Measurements from ENCODE around the gene MAGI1. TPM values are rescaled to one million over a fixed set of nuclear protein-coding genes. Genes with fewer than 3 reads are reported as not detected.

MAGI1 gene
- total RNA-seq, 5 donors from 2014 or later (not counting 1 experiment from before 2014, with no cell fraction given) = 0.23 to 0.63 (median 0.29) TPM

- Histone ChIP-seq H3K4me3 (ENCODE audit: control insufficient read depth in 1 of 2, extremely low read depth in 1 of 2, low read length in 1 of 2) (no peak overlapping the region), H3K27me3 (replicated peaks in 1 of 2; ENCODE audit: control insufficient read depth in 2 of 2, extremely low read depth in 1 of 2, insufficient read depth in 2 of 2, low read length in 1 of 2) (peaks cover 3 to 15% of the 10 kb centered on the region in 2 experiments), H3K36me3 (ENCODE audit: control insufficient read depth in 2 of 2, extremely low read depth in 1 of 2, insufficient read depth in 1 of 2, low read length in 1 of 2) (no peaks in the 10 kb centered on the region), H3K27ac (ENCODE audit: low read length) (no peak overlapping the region), H3K9me3 (no peaks in the 10 kb centered on the region), H3K4me1 (ENCODE audit: control insufficient read depth in 1 of 2, extremely low read depth in 1 of 2, insufficient read depth in 2 of 2, low read length in 2 of 2) (no peaks in the 10 kb centered on the region)
- H3K27me3 Mint-ChIP-seq = peaks cover 4 to 17% of the 10 kb centered on the region in 2 donors
- no CpG with 5 or more reads among the region's 1 CpG for WGBS (ENCODE audit: insufficient coverage)
- ATAC-seq (replicated peaks in 1 of 4) (no peak), DNase-seq (no peak)
- H3K36me3 Mint-ChIP-seq = no peaks in the 10 kb centered on the region
- ChIA-PET POLR2A (no interaction called here), CTCF (no interaction called here)
- no peaks in the 10 kb centered on the region for H3K4me1 Mint-ChIP-seq
- H3K27ac Mint-ChIP-seq = no peak overlapping the region
- no peak overlapping the region for H3K4me3 Mint-ChIP-seq
- H3K9me3 Mint-ChIP-seq = peaks cover 2 to 10% (median 7%) of the 10 kb centered on the region in 3 donors
These were observed 486.3 kb downstream of the MAGI1 start for GRCh38 chr3:65552434-65552833.

- Mint-ChIP-seq H3K27me3 (peaks cover 6 to 17% of the 10 kb centered on the region in 2 donors), H3K4me1 (no peaks in the 10 kb centered on the region), H3K4me3 (no peak overlapping the region), H3K36me3 (no peaks in the 10 kb centered on the region), H3K9me3 (peaks cover 2 to 8% (median 5%) of the 10 kb centered on the region in 3 donors), H3K27ac (no peak overlapping the region)
- ATAC-seq (replicated peaks in 1 of 4) (no peak), DNase-seq (no peak)
- WGBS (ENCODE audit: insufficient coverage) = no CpG with 5 or more reads among the region's 1 CpG
- Histone ChIP-seq H3K36me3 (ENCODE audit: control insufficient read depth in 2 of 2, extremely low read depth in 1 of 2, insufficient read depth in 1 of 2, low read length in 1 of 2) (no peaks in the 10 kb centered on the region), H3K4me3 (ENCODE audit: control insufficient read depth in 1 of 2, extremely low read depth in 1 of 2, low read length in 1 of 2) (no peak overlapping the region), H3K27ac (ENCODE audit: low read length) (no peak overlapping the region), H3K9me3 (no peaks in the 10 kb centered on the region), H3K4me1 (ENCODE audit: control insufficient read depth in 1 of 2, extremely low read depth in 1 of 2, insufficient read depth in 2 of 2, low read length in 2 of 2) (no peaks in the 10 kb centered on the region), H3K27me3 (replicated peaks in 1 of 2; ENCODE audit: control insufficient read depth in 2 of 2, extremely low read depth in 1 of 2, insufficient read depth in 2 of 2, low read length in 1 of 2) (peaks cover 3 to 15% of the 10 kb centered on the region in 2 experiments)
- CTCF ChIA-PET = no interaction called here
- POLR2A ChIA-PET = no interaction called here
These were observed 486.8 kb downstream of the MAGI1 start for GRCh38 chr3:65551945-65552344.

GRCh38 chr3:65550137-65550536, 488.6 kb downstream of the MAGI1 start:
- Mint-ChIP-seq H3K9me3 (peaks cover 4 to 8% (median 4%) of the 10 kb centered on the region in 3 donors), H3K4me3 (no peak overlapping the region), H3K4me1 (no peaks in the 10 kb centered on the region), H3K36me3 (no peaks in the 10 kb centered on the region), H3K27me3 (peaks cover 6 to 17% of the 10 kb centered on the region in 2 donors), H3K27ac (no peak overlapping the region)
- no peak overlapping the region for H3K4me3 ChIP-seq (ENCODE audit: control insufficient read depth in 1 of 2, extremely low read depth in 1 of 2, low read length in 1 of 2)
- no peaks in the 10 kb centered on the region for H3K4me1 ChIP-seq (ENCODE audit: control insufficient read depth in 1 of 2, extremely low read depth in 1 of 2, insufficient read depth in 2 of 2, low read length in 2 of 2)
- H3K9me3 ChIP-seq = no peaks in the 10 kb centered on the region
- WGBS (ENCODE audit: insufficient coverage) = no CpG with 5 or more reads among the region's 2 CpGs
- ChIA-PET POLR2A (no interaction called here), CTCF (no interaction called here)
- no peak overlapping the region for H3K27ac ChIP-seq (ENCODE audit: low read length)
- peaks cover 3 to 15% of the 10 kb centered on the region in 2 experiments for H3K27me3 ChIP-seq (replicated peaks in 1 of 2; ENCODE audit: control insufficient read depth in 2 of 2, extremely low read depth in 1 of 2, insufficient read depth in 2 of 2, low read length in 1 of 2)
- H3K36me3 ChIP-seq (ENCODE audit: control insufficient read depth in 2 of 2, extremely low read depth in 1 of 2, insufficient read depth in 1 of 2, low read length in 1 of 2) = no peaks in the 10 kb centered on the region
- no peak for ATAC-seq (replicated peaks in 1 of 4)
- DNase-seq = no peak

GRCh38 chr3:65549626-65549959, 489.1 kb downstream of the MAGI1 start:
- H3K4me1 Mint-ChIP-seq = no peaks in the 10 kb centered on the region
- H3K4me3 Mint-ChIP-seq = no peak overlapping the region
- Histone ChIP-seq H3K36me3 (ENCODE audit: control insufficient read depth in 2 of 2, extremely low read depth in 1 of 2, insufficient read depth in 1 of 2, low read length in 1 of 2) (no peaks in the 10 kb centered on the region), H3K9me3 (no peaks in the 10 kb centered on the region), H3K4me3 (ENCODE audit: control insufficient read depth in 1 of 2, extremely low read depth in 1 of 2, low read length in 1 of 2) (no peak overlapping the region), H3K27me3 (replicated peaks in 1 of 2; ENCODE audit: control insufficient read depth in 2 of 2, extremely low read depth in 1 of 2, insufficient read depth in 2 of 2, low read length in 1 of 2) (peaks cover 3 to 15% of the 10 kb centered on the region in 2 experiments), H3K4me1 (ENCODE audit: control insufficient read depth in 1 of 2, extremely low read depth in 1 of 2, insufficient read depth in 2 of 2, low read length in 2 of 2) (no peaks in the 10 kb centered on the region), H3K27ac (ENCODE audit: low read length) (no peak overlapping the region)
- CTCF ChIA-PET = no interaction called here
- peaks cover 6 to 17% of the 10 kb centered on the region in 2 donors for H3K27me3 Mint-ChIP-seq
- peaks cover 4 to 8% (median 4%) of the 10 kb centered on the region in 3 donors for H3K9me3 Mint-ChIP-seq
- 11% methylated on average over 5 of the region's 9 CpGs for WGBS (ENCODE audit: insufficient coverage)
- no peak for DNase-seq
- POLR2A ChIA-PET = no interaction called here
- H3K27ac Mint-ChIP-seq = no peak overlapping the region
- no peak for ATAC-seq (replicated peaks in 1 of 4)
- H3K36me3 Mint-ChIP-seq = no peaks in the 10 kb centered on the region

GRCh38 chr3:65548848-65549625, 489.7 kb downstream of the MAGI1 start:
- Mint-ChIP-seq H3K4me1 (no peaks in the 10 kb centered on the region), H3K9me3 (peaks cover 4 to 6% (median 4%) of the 10 kb centered on the region in 3 donors), H3K4me3 (no peak overlapping the region), H3K36me3 (no peaks in the 10 kb centered on the region), H3K27me3 (peaks cover 6 to 17% of the 10 kb centered on the region in 2 donors), H3K27ac (no peak overlapping the region)
- POLR2A ChIA-PET = no interaction called here
- CTCF ChIA-PET = no interaction called here
- Histone ChIP-seq H3K4me1 (ENCODE audit: control insufficient read depth in 1 of 2, extremely low read depth in 1 of 2, insufficient read depth in 2 of 2, low read length in 2 of 2) (no peaks in the 10 kb centered on the region), H3K9me3 (no peaks in the 10 kb centered on the region), H3K36me3 (ENCODE audit: control insufficient read depth in 2 of 2, extremely low read depth in 1 of 2, insufficient read depth in 1 of 2, low read length in 1 of 2) (no peaks in the 10 kb centered on the region), H3K4me3 (ENCODE audit: control insufficient read depth in 1 of 2, extremely low read depth in 1 of 2, low read length in 1 of 2) (no peak overlapping the region), H3K27ac (ENCODE audit: low read length) (no peak overlapping the region), H3K27me3 (replicated peaks in 1 of 2; ENCODE audit: control insufficient read depth in 2 of 2, extremely low read depth in 1 of 2, insufficient read depth in 2 of 2, low read length in 1 of 2) (peaks cover 3 to 15% of the 10 kb centered on the region in 2 experiments)
- no peak for DNase-seq
- 13% methylated on average over 70 of the region's 71 CpGs for WGBS (ENCODE audit: insufficient coverage)
- no peak for ATAC-seq (replicated peaks in 1 of 4)

GRCh38 chr3:65545429-65545828, 493.3 kb downstream of the MAGI1 start:
- no peaks in the 10 kb centered on the region for H3K9me3 ChIP-seq
- peaks cover 3 to 15% of the 10 kb centered on the region in 2 experiments for H3K27me3 ChIP-seq (replicated peaks in 1 of 2; ENCODE audit: control insufficient read depth in 2 of 2, extremely low read depth in 1 of 2, insufficient read depth in 2 of 2, low read length in 1 of 2)
- WGBS (ENCODE audit: insufficient coverage) = no CpG with 5 or more reads among the region's 1 CpG
- CTCF ChIA-PET = no interaction called here
- POLR2A ChIA-PET = no interaction called here
- H3K4me3 Mint-ChIP-seq = no peak overlapping the region
- peaks cover 6 to 15% of the 10 kb centered on the region in 2 donors for H3K27me3 Mint-ChIP-seq
- no peaks in the 10 kb centered on the region for H3K4me1 Mint-ChIP-seq
- H3K4me3 ChIP-seq (ENCODE audit: control insufficient read depth in 1 of 2, extremely low read depth in 1 of 2, low read length in 1 of 2) = no peak overlapping the region
- no peaks in the 10 kb centered on the region for H3K36me3 ChIP-seq (ENCODE audit: control insufficient read depth in 2 of 2, extremely low read depth in 1 of 2, insufficient read depth in 1 of 2, low read length in 1 of 2)
- no peaks in the 10 kb centered on the region for H3K4me1 ChIP-seq (ENCODE audit: control insufficient read depth in 1 of 2, extremely low read depth in 1 of 2, insufficient read depth in 2 of 2, low read length in 2 of 2)
- no peaks in the 10 kb centered on the region for H3K36me3 Mint-ChIP-seq
- no peak overlapping the region for H3K27ac ChIP-seq (ENCODE audit: low read length)
- DNase-seq = no peak
- H3K27ac Mint-ChIP-seq = no peak overlapping the region
- no peak for ATAC-seq (replicated peaks in 1 of 4)
- peaks cover 4 to 8% (median 4%) of the 10 kb centered on the region in 3 donors for H3K9me3 Mint-ChIP-seq
